ENCODE measurements around the gene UGT1A4. TPM values are rescaled to one million over a fixed set of nuclear protein-coding genes. Genes with fewer than 3 reads are reported as not detected.

The UGT1A4 gene
- polyA plus RNA-seq, 3 donors: not detected

- H3K4me1 ChIP-seq (ENCODE audit: control insufficient read depth in 1 of 2, insufficient read depth in 2 of 2, low read length in 2 of 2): no peaks in the 10 kb centered on the region
- no peak overlapping the region for H3K27ac Mint-ChIP-seq
- no peak overlapping the region for H3K4me2 ChIP-seq (replicated peaks; ENCODE audit: extremely low read depth, low read length, poor library complexity, severe bottlenecking)
- H3K27me3 Mint-ChIP-seq (ENCODE audit: low read depth in 3 of 3): peaks cover 0 to 2% (median 1%) of the 10 kb centered on the region in 3 donors
- H3K9ac ChIP-seq (ENCODE audit: insufficient read depth, low read length, poor library complexity, severe bottlenecking): no peak overlapping the region
- TF ChIP-seq CTCF (IDR thresholded peaks at IDR 0.05): no peak
- no peaks in the 10 kb centered on the region for H3K27me3 ChIP-seq (ENCODE audit: control insufficient read depth in 2 of 2, insufficient read depth in 2 of 2, low read length in 2 of 2)
- peaks cover 0 to 4% (median 2%) of the 10 kb centered on the region in 7 donors for H3K9me3 Mint-ChIP-seq
- DNase-seq: no peak
- no peak overlapping the region for H3K4me3 ChIP-seq (replicated peaks in 1 of 3; ENCODE audit: low read depth in 2 of 3, low read length in 3 of 3)
- 100% methylated on average over 1 of the region's 2 CpGs for WGBS (ENCODE audit: insufficient coverage)
- H2AFZ ChIP-seq (ENCODE audit: insufficient read depth, low read depth, low read length, poor library complexity, severe bottlenecking): no peak overlapping the region
- no peak overlapping the region for H3K4me3 Mint-ChIP-seq
- intact Hi-C loops (cut with micrococcal nuclease): no loop called here
- no peaks in the 10 kb centered on the region for H3K79me2 ChIP-seq (ENCODE audit: insufficient read depth, low read length)
- H3K27ac ChIP-seq (ENCODE audit: low read depth in 1 of 2, low read length in 2 of 2): no peak overlapping the region
- H3K36me3 Mint-ChIP-seq: no peaks in the 10 kb centered on the region
- no peaks in the 10 kb centered on the region for H3K4me1 Mint-ChIP-seq
- H3K36me3 ChIP-seq (replicated peaks in 1 of 2; ENCODE audit: control insufficient read depth in 1 of 2, insufficient read depth in 2 of 2, low read length in 2 of 2): no peaks in the 10 kb centered on the region
- H3K9me3 ChIP-seq (replicated peaks in 1 of 2; ENCODE audit: control insufficient read depth in 1 of 2, insufficient read depth in 1 of 2, low read length in 2 of 2): peaks cover 0 to 5% of the 10 kb centered on the region in 2 donors
- no peaks in the 10 kb centered on the region for H4K20me1 ChIP-seq (ENCODE audit: insufficient read depth, low read length)
Measured at GRCh38 chr2:233740870-233741269, 22.3 kb downstream of the UGT1A4 start.

DNA sequence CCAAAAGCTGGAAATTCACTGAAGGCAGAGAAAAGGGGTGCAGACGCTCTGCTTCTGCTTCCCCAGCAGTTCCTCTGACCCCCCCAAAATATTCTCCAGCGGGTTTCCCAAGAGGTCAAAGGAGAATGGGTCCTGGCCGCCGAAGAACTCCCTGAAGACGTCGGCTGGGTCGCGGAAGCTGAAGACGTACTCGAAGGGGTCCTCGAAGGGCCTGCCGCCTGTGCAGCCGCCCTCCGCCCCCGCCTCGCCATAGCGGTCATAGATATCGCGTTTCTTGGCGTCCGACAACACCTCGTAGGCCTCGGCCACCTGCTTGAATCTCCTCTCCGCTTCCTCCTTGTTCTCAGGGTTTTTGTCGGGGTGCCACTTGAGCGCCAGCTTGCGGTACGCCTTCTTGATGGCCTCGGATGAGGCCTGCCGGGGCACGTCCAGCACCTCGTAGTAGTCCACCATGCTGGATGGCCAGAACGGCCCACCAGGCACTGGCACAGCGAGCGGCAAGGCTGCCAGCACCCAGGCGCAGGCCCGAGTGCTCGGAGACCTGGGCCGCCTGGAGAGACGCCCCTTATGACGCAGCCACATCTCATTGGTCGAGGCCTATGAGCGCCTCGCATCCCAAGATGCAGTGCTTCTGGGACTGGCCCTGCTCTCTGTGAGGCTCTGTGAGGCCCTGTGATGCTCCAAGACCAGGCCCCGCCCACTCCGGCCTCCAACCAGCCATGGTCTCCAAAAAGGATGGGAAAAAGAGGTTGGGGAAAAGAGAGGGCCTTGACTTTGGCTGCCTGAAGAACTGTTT, 25.1 kb downstream of the UGT1A4 start:
- H3K27me3 Mint-ChIP-seq (ENCODE audit: low read depth in 3 of 3): peaks cover 1 to 5% (median 1%) of the 10 kb centered on the region in 3 donors

More for the DNA sequence above, 25.1 kb downstream of the UGT1A4 start:
- Histone ChIP-seq H3K4me3 (replicated peaks in 1 of 3; ENCODE audit: low read depth in 2 of 3, low read length in 3 of 3) (no peak overlapping the region), H3K36me3 (replicated peaks in 1 of 2; ENCODE audit: control insufficient read depth in 1 of 2, insufficient read depth in 2 of 2, low read length in 2 of 2) (no peaks in the 10 kb centered on the region), H3K79me2 (ENCODE audit: insufficient read depth, low read length) (no peaks in the 10 kb centered on the region), H2AFZ (ENCODE audit: insufficient read depth, low read depth, low read length, poor library complexity, severe bottlenecking) (no peak overlapping the region), H3K27ac (ENCODE audit: low read depth in 1 of 2, low read length in 2 of 2) (no peak overlapping the region), H3K9ac (ENCODE audit: insufficient read depth, low read length, poor library complexity, severe bottlenecking) (no peak overlapping the region), H3K4me1 (ENCODE audit: control insufficient read depth in 1 of 2, insufficient read depth in 2 of 2, low read length in 2 of 2) (no peaks in the 10 kb centered on the region), H4K20me1 (ENCODE audit: insufficient read depth, low read length) (no peaks in the 10 kb centered on the region), H3K4me2 (replicated peaks; ENCODE audit: extremely low read depth, low read length, poor library complexity, severe bottlenecking) (no peak overlapping the region), H3K9me3 (replicated peaks in 1 of 2; ENCODE audit: control insufficient read depth in 1 of 2, insufficient read depth in 1 of 2, low read length in 2 of 2) (peaks cover 0 to 5% of the 10 kb centered on the region in 2 donors), H3K27me3 (ENCODE audit: control insufficient read depth in 2 of 2, insufficient read depth in 2 of 2, low read length in 2 of 2) (no peaks in the 10 kb centered on the region)
- TF ChIP-seq CTCF (IDR thresholded peaks at IDR 0.05): no peak
- H3K27ac Mint-ChIP-seq: no peak overlapping the region
- intact Hi-C loops (cut with micrococcal nuclease): no loop called here
- H3K36me3 Mint-ChIP-seq: no peaks in the 10 kb centered on the region
- H3K9me3 Mint-ChIP-seq: peaks cover 0 to 7% (median 2%) of the 10 kb centered on the region in 7 donors
- no peak for DNase-seq
- no peaks in the 10 kb centered on the region for H3K4me1 Mint-ChIP-seq
- H3K4me3 Mint-ChIP-seq: no peak overlapping the region
- WGBS (ENCODE audit: insufficient coverage): 97% methylated on average over 40 of the region's 46 CpGs

All from CD14-positive monocyte (primary cell).